Measurements from ENCODE around the gene TBKBP1.
"Not testable (repeated sequence)": the region's sequence is repeated elsewhere in the genome, so short reads cannot be mapped to it uniquely, and the experiment has no call there.

Gene TBKBP1

DNA sequence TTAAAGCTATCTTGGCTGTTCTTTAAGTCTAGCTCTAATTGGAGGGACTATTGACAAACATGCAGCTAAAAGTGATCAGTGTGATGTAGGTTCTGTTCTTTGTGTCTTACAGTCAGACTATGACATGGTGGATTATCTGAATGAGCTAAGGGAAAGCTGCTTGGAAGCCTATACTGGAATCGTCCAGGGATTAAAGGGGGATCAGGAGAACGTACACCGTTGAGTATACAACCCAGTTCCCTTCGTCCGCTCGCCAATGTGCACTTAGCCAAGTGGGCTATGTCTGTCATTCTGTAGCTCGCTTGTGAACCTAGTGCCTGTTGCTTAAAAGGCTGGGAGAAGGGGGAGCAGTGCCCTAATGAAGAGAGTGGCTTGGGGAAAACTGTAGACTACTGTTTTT lies 15.8 kb upstream of the TBKBP1 start:
- DNase-seq, result no peak

DNA sequence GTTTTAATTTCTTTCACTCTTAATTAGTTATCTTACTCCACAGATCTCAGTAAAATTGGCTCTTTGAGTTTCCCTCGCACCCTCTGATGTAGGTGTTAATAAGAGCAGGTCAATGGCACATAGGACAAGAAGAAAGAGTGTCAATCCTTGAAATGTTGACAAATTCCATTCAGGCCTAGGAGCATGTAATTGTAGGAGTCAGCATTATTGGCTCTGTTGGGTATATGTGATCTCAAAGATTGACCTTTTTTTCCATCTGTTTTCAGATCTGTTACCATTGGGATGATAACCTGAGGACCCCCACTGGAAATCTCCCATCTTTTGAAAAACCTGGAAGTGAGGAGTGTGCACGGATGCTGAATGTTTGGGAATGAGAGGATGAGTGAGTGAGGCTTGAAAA lies 11.8 kb upstream of the TBKBP1 start:
- no peak for DNase-seq

DNA sequence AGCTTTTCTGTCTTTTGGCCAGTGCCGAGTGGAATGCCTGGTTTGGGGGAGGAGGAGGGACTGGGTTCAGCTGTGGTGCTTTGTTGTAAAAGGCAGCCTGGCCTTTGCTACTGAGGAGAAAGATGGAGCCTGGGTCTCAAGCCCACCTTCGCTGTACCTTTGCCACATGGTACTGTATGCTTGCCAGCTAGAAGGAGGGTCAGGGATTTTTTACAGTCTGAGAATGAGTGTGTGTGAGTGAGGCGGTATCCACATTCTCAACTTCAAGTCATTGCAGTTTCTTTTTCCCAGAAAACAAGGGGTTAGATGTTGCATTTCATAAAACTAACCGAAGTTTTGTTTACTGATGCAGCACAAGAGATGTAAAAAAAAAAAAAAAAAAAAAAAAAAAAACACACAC lies 11.2 kb upstream of the TBKBP1 start:
- DNase-seq, result not testable (repeated sequence)

DNA sequence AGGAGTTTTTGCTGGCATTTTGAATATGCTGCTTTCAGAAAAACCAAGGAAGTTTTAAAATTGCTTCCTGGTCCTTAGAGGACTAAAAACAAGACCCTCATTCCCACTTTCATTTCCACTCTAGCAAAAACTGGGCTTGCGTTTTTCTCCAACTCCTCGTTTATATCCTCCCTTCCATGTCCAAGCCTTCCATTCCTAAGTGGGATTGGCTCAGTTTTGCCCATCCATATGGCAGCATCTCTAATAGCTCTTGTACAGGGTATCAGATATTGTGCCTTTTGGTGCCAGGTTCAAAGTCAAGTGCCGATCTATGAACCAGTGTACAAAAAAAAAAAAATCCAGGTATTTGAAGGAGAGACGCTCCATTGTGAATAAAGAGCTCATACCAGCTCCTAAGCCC lies 9.9 kb upstream of the TBKBP1 start:
- DNase-seq, result no peak

DNA sequence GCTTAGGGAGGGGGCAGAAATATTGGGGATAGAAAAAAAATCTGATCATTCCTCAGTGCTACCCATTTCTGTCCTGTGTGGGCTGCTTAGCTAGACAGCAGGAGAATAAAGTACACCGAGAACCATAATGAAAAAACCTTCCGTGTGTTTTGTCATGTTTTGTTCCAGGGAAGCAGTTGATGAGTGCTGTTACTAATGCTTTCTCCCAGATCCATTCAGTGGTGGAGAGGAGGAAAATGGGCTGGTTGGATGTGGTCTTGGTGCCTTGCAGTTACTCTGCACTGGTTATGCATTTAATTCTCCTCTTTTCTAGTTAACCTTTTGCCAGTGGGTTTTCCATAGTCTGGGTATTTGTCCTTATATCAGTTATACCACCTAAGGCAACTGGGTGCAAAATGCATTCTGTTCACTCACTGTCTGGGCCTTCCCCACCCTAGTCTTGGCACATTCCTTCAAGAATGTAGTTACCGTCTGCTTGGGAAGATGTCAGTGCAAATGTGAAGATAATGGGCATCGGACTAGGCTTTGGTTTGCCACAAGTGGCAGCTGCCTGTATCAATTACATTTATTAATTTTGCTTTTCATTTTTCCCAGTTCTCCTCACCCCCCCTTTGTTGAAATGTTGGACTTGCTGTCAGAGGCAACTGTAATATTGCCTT lies 9.3 kb upstream of the TBKBP1 start:
- DNase-seq, result no peak

DNA sequence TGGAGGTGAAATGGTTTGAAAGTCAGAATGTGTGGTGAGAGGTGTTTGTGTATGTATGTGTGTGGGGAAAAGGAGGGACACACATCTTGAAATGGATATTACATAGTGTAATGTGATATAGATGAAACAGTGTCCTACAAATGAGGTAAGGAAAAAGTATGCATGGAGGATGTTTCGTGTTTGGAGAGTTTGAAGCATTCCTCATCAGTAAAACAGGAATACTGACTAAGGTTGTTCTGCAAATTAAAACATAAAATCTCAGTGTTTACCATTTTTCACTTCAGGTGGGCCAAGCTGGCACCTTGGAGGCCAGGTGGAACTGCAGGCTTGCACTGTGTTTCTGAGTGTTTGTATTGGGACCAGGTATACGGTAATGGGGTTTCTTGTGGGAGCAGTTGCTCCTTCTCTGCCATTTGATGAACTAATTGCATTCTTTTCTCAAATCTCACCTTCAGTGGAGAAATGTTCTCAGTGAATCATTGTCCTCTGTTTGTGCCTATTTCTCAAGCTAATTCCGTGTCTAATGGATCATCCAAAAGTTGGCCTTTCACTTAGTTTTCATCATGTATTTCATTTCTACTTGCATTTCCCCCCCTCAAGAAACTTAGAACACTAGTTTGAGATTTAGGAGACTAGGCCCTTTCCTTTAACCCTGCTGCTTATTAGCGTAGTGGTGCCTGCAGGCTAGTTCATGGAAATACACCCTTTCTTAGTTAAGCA lies 8.2 kb upstream of the TBKBP1 start:
- no peak for DNase-seq

DNA sequence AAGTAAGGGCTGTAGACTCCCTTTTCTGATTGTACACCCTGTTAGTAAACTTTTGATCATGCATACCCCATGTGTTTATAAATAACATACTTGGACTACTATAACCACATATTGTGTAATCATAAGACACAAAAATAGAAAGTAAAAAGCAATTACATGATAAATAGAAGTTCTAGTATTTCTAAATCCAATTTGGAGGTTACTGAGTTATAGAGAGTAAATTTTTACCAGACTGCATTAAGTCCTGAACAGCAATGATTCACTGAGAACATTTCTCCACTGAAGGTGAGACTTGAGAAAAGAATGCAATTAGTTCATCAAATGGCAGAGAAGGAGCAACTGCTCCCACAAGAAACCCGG lies 7.7 kb upstream of the TBKBP1 start:
- DNase-seq, result no peak

DNA sequence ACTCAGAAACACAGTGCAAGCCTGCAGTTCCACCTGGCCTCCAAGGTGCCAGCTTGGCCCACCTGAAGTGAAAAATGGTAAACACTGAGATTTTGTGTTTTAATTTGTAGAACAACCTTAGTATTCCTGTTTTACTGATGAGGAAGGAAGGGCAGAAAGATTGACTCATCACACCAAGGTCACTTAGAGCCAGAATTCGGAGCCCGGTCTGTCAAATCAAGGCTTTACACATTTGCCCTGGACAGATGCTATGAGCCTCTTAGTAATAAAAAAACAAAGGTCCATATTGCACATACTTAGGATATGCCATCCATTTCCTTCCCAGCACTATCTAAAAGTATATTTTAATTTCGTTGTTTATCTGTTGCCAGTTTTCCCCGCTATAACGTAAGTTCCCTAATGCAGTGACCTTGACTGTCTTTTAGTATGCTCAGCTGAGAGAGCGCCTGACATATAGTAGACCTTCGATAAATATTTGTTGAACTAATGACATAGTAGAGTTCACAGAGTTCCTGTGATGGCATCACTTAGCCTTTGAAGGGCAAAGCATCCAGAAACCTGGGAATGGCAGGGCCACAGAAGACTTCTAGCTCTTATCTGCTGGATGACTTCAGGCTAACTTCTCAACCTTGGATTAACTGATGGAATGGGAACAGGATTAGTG lies 7.2 kb upstream of the TBKBP1 start:
- DNase-seq, result no peak

DNA sequence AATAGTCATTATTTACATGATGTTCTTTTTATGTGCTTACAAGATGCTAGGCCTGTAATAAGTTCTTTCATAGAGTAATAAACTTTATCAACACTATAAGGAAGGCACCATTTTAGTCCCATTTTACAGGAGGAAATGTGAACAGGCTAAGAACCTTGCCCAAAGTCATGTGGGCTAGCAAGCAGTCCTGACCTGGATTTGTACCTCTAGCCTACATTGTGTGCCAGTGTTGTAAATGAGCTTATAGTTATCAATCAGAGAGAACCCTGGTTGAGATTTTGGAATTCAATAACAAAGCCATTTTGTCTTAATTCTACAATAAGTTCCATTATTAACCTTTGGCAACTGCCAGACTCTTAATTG lies 6.7 kb upstream of the TBKBP1 start:
- no peak for DNase-seq

DNA sequence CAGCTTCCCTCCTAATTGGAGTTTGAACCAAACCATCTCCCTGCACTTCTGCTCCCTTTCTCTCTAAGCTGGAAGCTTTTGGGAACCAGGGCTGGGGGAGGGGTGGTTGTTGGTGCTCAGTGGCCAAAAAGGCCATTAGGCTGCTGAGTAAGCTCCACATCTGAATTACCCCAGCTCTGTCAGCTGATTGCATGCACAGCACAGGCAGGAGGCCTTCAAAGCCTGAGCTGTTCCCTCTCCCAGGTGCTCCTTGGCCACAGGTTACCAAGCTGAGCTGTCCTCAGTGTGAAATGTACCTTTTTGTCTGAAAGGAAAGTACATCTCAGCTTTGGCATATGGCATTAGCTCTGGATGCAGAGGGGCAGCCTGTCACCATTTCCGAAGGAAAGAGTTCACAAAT lies 6.2 kb upstream of the TBKBP1 start:
- DNase-seq, result peak in 13 of 56 donors; percentile 10 to 55 (median 26)

DNA sequence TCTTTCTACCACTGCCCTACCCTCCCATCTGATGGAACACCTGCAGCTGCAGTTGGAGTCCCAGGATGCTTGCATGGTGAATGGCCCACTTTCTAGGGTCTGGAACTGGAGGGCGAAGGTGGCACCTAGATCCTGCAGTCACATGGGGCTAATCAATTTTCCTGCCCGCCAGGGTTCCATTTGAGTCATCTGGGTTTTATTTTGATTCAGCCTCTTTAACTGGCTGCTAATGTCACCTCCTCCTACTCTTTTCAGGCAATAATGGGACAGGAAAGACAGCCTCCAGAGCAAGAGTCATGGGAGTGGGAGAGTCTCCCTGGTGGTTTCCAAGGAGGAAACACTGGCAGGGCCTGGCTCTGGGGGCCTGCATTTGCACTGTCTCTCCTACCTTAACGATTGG lies 3.8 kb upstream of the TBKBP1 start:
- DNase-seq, result no peak

DNA sequence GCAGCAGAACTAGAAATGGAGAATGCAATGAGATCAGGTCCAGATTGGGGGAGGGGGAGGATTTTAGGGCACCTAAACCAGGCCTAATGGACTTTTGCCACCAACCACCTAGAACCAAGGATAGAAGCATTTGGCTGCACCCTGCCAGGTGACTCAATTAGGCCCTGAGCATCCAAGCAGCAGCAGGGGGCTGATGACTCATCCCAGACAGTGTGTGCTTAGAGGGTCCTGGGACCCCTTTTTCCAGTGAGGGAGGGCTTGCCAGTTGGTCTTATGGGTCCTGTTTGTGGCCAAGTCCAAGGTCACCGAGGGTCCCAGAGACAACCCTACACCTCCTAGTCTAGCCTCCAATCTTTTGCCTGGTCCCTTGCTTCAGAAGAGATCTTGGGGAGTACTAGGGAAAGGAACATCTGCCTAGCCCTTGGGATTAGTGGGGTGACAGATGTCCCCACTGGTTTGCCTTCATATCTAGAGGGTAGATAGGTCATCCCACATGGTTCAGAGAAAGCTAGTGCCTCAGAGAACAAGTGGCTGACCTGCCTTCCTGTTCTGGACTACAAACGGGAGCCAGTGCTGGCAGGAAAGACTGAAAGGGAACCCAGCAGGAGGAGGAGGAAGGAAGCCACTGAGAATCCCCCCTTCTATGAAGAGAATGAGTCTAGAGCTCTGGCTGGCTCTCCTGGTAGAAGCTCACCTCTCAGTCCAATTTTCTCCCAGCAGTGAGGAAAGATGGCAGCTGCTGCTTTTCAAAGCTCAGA lies 1.6 kb upstream of the TBKBP1 start:
- DNase-seq, result no peak

DNA sequence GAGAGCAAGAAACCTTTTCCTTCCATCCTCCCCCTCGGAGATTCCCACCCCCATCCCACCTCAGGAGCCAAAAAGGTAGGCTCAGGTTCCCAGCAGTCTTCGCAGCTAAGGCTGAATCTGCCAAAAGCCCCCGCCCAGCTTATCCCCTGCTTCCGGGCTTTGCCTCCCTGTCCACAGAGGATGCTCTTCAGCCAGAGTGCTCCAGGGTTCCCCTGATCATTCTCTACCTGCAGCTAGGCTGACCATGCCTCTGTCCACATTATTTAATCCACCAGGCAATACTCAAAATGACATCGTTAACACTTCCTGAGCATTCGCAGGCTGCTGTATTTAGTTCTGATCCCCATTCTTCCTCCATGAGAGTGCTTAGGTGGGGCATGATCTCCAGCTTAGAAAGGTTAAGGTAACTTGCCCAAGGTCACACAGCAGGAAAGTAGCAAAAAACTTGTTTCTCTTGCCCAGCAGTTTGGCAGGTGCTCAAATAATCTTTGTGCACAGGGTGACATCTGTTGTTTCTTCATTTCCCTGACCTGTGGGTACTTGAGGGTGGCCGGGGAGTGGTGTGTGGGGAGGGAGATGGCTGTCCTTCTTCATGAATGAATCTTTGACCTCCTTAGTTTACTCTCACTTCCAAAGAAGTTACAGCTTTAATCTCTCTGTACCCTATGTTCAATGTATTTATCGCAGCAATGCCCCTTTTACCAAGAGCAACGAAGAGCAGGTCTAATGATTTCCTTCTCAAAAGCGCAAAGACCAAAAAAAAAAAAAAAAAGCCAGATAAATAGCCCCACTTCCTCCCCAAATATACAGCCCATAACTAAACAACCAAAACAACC lies 848 bp upstream of the TBKBP1 start:
- DNase-seq, result no peak

DNA sequence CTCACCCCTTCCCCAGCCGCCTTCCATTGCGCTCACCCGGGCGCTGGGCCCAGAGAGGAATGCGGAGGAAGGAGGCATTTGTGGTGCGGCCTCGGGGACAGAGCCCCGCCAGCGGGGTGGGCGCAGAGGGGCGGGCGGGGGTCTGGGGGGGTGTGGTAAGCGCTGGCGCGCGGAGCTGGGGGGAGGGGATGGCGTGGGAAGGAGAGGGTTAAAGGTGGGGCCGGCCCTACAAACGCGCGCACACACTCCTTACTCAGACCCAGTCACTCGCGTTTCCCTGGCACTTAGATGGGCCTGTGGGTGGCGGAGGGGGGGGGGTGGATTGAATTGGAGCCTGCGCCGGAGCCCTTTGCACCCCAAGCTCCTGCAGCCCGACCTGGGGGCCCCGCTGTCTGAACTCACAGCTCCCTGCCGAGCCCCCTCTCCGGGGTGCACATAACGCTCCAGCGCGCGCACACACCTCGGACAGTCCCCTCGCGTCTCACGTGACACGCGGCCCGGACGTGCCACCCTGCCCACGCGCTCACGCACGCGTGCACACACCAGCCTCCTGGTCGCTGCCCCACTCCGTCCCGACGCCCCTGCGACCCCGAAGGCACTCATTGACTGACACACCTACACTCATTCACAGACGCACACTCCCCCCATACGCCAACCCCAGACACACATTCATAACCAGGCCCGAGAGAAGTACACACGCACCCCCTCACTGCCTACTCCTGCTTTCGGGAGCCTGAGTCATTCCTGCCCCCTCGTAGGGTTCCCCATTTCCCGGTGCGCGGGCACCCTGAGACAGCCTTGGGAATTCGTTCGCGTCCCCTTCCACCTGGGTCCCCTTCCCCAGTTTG lies 844 bp downstream of the TBKBP1 start:
- DNase-seq, result peak in 37 of 56 donors; percentile 21 to 82 (median 49)

DNA sequence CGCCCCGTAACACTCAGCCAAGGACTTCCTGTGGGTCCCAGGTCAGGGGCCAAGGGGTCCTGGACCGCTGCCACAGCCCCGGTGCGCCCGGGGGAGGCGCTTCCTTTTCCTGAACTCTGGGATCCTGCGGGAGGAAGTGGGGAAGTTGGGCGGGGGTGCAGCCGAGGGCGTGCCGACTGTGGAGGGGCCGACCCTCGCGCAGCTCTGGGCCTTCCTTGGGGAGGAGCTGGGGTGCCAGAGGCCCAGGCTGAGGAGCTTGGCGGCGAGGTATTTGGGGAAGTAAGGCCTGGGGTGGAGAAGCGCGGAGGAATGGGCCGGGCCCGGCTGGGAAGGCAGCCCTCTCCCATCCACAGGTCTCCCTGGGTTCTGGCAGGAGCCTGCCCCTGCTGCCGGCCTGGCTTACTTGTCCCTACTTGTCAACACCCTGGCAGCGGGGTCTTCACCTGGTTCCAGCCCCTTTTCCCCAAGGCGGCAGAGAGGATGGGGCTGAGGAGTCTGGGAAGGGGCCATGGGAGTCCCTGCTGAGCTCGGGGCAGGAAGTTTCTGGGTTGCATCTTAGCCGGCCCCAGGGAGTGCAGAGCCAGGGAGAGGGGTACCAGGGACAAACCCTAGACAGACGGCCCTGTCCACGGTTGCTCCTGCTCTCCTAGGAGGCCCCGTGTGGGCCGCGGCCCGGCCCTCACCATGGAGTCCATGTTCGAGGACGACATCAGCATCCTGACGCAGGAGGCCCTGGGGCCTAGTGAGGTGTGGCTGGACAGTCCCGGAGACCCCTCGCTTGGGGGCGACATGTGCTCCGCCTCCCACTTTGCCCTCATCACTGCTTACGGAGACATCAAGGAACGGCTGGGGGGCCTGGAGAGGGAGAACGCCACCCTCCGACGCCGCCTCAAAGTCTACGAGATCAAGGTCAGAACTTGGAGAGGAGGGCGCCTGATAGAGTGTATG lies 1.7 kb downstream of the TBKBP1 start:
- no peak for DNase-seq

DNA sequence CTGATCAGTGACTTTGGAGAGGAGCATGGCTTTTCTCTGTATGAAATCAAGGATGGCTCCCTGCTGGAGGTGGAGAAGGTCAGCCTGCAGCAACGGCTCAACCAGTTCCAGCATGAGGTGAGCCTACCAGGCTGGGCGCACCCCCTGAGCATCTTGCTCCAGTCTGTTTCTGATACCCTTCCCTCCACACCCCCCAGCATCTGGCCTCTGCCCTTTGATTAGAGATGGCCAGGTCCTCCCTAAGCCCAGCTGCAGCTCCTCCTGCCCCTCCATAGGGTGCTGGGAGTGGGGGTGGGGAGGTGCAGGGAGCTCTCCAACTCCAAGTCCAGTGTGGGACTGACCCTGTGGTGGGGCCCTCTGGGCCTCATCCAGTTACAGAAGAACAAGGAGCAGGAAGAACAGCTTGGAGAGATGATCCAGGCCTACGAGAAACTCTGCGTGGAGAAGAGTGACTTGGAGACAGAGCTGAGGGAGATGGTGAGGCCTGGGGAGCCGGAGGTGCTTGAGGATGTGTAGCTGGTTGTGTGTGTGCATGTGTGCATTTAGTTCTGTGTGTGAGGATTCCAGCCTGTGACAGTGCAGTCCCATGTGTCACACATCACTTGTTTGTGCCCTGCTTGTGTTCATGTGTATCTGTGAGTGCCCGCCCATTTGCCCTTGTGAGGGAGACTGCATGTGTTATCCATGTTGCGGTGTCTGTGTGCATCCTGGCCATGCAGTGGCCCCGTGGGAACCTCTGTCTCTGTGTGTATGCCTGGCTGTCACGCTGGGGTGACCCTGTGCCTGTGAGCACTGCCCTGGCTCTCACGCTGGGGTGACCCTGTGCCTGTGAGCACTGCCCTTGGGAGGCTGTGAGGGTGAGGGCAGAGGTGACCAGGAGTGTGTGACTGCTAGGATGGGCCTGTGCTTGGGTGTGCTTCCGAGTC lies 3.0 kb downstream of the TBKBP1 start:
- DNase-seq, result no peak

DNA sequence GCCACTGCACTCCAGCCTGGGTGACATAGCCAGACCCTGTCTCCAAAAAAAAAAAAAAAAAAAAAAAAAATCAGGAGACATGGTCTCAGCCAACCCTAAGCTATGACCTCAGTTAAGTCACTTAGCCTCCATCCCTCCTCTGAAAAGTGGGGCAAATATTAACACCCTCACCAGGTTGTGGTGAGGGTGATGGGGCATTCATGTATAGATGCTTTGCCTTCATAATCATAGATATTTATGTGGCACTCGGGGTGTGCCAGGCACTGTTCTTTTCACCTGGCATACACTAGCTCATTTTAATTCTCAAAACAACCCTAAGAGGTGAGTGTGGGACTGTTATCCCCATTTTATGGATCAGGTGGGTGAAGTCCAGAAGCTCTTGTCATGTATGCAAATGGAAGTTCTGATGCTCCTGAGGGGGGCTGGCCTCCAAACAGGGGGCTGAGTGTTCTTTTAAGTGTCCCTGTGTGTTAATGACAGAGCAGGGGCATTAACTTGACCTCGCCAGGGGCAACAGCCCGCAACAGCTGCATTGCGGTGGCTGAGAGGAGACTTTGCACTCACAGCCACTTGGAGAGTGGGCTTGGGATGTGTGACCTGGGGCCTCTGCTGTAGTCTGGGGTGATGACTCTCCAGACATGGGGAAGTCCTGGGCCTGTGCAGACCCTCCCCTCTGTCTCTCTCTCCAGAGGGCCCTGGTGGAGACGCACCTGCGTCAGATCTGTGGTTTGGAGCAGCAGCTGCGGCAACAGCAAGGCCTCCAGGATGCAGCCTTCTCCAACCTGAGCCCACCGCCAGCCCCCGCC lies 4.1 kb downstream of the TBKBP1 start:
- DNase-seq, result no peak
